Effector memory CD4-positive, alpha-beta T cell (primary cell): ENCODE data around the gene EHD4.

ENCODE experiments used
- DNase-seq, 3 donors: peaks; one replicate each; pipeline ENCODE4 v3.0.0-alpha.2; 2020
- H3K27ac ChIP-seq: 2 replicates; pipeline ENCODE4 v1.7.0; 2013; ENCODE audit warnings: mild to moderate bottlenecking, low read length, moderate library complexity; ENCODE audit not compliant: insufficient read depth, poor library complexity, severe bottlenecking
- H3K27me3 ChIP-seq: replicated peaks from 2 replicates; pipeline ENCODE4 v1.7.0; 2013; ENCODE audit warnings: mild to moderate bottlenecking, low read length; ENCODE audit not compliant: insufficient read depth, control insufficient read depth, poor library complexity, severe bottlenecking
- H3K36me3 ChIP-seq: 2 replicates; pipeline ENCODE4 v1.7.0; 2013; ENCODE audit warnings: mild to moderate bottlenecking, low read length, moderate library complexity; ENCODE audit not compliant: control insufficient read depth, insufficient read depth
- H3K4me1 ChIP-seq: 2 replicates; pipeline ENCODE4 v1.7.0; 2013; ENCODE audit warnings: low read length, mild to moderate bottlenecking; ENCODE audit not compliant: control insufficient read depth, insufficient read depth, poor library complexity, severe bottlenecking
- H3K4me3 ChIP-seq: 2 replicates; pipeline ENCODE4 v1.7.0; 2013; ENCODE audit warnings: low read length, low read depth, mild to moderate bottlenecking; ENCODE audit not compliant: insufficient read depth, poor library complexity, severe bottlenecking
- H3K9me3 ChIP-seq: 2 replicates; pipeline ENCODE4 v1.7.0; 2013; ENCODE audit warnings: mild to moderate bottlenecking, low read length, moderate library complexity; ENCODE audit not compliant: control insufficient read depth

EHD4 gene

DNA sequence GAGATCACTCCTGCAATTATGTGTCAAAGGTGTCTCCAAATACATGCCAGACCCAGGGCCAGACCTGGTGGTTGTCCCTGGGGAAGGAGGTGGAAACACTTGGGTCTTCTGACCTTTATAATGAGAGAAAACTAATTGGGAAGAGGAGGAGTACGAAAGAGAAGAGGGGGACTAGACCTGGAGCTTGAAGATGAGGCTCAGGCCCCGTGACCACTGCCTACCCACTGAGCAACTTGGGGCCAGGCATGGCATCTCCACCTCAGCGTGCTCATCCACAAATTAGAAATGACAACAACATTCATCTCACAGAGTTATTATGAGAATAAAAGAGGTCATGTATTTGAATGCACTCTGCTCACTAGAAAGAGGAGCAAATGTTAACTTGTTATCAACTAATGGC is 59.1 kb downstream of the EHD4 start:
- no peaks in the 10 kb centered on the region for H3K4me1 ChIP-seq
- DNase-seq, result no peak
- no peaks in the 10 kb centered on the region for H3K27me3 ChIP-seq
- H3K36me3 ChIP-seq, result peaks cover 44% of the 10 kb centered on the region
- no peak overlapping the region for H3K27ac ChIP-seq
- H3K9me3 ChIP-seq, result no peaks in the 10 kb centered on the region
- no peak overlapping the region for H3K4me3 ChIP-seq

DNA sequence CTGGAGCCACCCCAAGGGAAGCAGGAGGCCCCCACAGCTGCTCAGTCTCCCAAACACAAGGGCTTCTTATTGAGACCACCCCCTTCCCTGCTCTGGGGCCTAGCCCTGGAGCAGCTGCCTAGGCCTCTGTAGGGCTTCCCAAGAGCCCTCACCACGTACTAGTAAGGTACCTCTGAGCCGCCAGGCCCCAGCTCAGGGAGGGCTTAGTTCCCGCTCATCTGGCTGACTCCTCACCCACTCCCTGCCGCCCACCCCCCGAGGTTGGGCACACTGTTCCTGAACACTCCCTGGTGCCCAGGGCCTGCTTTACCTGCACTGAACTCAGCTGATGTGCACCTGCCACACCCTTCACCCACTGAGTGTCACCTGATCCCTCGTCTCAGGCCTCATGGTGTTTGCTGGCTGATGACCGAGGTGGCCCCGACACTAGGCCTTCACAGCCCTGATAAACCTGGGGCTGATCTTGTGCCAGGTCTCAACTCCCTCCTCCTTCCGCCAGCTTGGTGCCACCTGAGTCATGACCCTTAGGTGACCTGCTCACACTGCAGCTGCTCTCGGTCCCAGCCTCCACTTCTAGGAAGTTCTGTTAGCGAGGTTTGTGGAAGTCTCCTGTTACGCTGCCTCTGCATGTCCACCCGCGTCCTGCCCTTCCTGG is 60.5 kb downstream of the EHD4 start:
- H3K4me1 ChIP-seq, result no peaks in the 10 kb centered on the region
- H3K4me3 ChIP-seq, result no peak overlapping the region
- H3K9me3 ChIP-seq, result no peaks in the 10 kb centered on the region
- DNase-seq, result no peak
- H3K27me3 ChIP-seq, result no peaks in the 10 kb centered on the region
- no peak overlapping the region for H3K27ac ChIP-seq
- peaks cover 46% of the 10 kb centered on the region for H3K36me3 ChIP-seq

DNA sequence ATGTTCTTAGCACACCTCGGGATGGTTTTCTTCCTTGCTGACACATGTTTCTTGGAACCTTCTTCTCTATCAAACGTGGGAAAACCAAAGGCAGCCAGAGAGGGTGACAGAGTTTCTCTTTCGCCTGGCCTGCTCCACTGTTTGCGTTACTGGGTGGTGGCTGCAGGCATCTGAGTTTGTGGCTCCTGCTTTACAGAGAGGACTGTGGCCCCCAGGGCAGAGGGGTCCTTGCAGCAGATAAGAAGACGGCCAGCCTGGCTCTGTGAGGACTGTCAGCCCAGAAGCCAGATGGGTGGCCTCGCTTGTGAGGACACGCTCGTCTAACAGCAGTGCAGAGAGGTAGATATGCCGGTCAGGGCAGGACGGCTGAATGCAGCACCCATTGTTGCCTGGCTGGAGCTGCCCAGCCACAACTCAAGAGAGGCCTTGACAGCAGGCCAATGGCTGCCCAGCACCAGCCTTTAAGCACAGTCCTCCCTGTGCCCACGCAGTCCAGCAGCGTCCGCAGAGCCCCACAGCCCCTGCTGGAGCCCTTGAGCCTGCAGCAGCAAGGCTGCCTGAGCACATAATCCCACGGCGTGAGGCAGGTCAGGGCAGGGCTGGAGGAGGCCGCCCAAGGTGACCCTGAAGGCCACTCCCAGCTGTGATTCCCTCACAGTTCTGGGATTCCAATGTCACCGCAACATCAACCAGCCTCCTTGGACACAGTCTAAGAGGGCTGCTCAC is 63.5 kb downstream of the EHD4 start:
- H3K9me3 ChIP-seq, result no peaks in the 10 kb centered on the region
- H3K27me3 ChIP-seq, result no peaks in the 10 kb centered on the region
- no peak overlapping the region for H3K4me3 ChIP-seq
- H3K27ac ChIP-seq, result no peak overlapping the region
- no peak for DNase-seq
- H3K36me3 ChIP-seq, result peaks cover 46% of the 10 kb centered on the region
- H3K4me1 ChIP-seq, result no peaks in the 10 kb centered on the region

DNA sequence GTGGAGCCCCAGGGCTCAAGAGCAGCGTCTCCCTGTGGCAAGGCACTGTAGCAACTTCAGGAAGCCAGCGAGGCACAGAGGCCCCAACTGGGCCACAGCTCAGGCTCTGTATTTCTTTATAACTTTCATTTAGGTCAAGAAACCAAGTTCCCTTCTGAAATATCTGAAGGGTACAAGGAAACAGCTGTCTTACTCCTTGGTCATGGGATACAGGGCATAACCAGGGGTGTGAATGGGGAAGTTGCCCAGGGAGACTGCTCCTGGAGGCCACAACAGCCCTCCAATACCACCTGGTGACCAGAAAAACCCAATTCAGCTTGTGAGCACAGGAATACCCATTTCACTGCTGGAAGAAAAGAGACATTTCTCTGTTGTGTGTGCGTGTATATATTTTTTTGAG is 65.2 kb downstream of the EHD4 start:
- Histone ChIP-seq H3K36me3 (peaks cover 41% of the 10 kb centered on the region), H3K27ac (no peak overlapping the region), H3K27me3 (no peaks in the 10 kb centered on the region), H3K4me1 (no peaks in the 10 kb centered on the region), H3K4me3 (no peak overlapping the region), H3K9me3 (no peaks in the 10 kb centered on the region)
- DNase-seq, result no peak

DNA sequence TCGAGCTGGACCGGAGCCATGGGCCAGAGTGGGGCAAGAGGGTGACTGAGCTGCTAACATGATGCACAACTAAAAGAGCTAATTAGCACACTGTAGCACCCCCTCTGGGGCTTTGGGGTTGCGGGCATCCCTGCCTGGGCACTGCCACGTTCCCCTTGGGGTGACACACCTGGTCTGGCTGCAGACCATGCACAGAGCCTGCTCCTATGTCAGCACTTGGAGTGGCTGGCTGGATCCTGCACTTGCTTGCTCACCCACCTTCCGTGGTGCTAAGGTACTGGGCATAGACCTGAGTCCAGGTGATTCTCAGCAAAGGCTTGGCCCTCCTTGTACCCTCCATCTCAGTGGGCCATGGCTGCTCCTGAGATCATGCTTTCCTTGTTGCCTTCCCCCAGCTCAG is 65.7 kb downstream of the EHD4 start:
- Histone ChIP-seq H3K4me3 (no peak overlapping the region), H3K27ac (no peak overlapping the region), H3K4me1 (no peaks in the 10 kb centered on the region), H3K9me3 (no peaks in the 10 kb centered on the region), H3K27me3 (no peaks in the 10 kb centered on the region), H3K36me3 (peaks cover 36% of the 10 kb centered on the region)
- no peak for DNase-seq

DNA sequence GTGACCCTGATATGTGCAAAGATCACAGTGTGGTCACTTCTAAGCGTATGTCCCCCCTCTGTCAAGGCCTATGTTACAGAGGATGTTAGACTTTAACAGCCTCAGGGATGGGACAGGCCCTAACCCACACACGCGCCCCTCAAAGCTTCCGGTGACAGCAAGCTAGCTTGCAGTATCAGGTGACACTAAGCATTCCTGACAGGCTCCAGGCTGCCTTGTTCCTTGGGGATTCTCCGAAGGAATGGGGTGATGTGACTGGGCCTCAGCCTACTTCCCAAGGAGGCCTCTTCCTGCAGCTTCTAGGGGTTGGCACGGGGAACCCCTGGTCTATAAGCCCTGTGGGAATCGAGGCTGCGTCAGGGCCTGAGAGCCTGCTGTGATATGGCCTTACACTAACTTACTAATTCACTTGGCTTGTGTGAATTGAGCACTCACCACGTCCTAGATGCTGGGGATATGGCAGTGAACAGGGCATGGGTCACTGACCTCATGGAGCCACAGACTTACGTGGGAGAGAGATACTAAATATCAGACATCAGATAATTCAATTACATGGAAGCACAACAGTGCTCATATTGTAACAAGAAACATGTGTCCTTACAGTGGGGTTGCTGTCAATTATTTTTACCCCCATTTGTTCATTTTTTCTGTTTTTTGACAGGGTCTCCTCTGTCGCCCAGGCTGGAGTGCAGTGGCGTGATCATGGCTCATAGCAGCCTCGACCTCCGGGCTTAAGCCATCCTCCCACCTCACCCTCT is 67.1 kb downstream of the EHD4 start:
- H3K9me3 ChIP-seq, result no peaks in the 10 kb centered on the region
- no peak overlapping the region for H3K27ac ChIP-seq
- no peak for DNase-seq
- peaks cover 35% of the 10 kb centered on the region for H3K36me3 ChIP-seq
- H3K27me3 ChIP-seq, result no peaks in the 10 kb centered on the region
- H3K4me1 ChIP-seq, result no peaks in the 10 kb centered on the region
- H3K4me3 ChIP-seq, result no peak overlapping the region

DNA sequence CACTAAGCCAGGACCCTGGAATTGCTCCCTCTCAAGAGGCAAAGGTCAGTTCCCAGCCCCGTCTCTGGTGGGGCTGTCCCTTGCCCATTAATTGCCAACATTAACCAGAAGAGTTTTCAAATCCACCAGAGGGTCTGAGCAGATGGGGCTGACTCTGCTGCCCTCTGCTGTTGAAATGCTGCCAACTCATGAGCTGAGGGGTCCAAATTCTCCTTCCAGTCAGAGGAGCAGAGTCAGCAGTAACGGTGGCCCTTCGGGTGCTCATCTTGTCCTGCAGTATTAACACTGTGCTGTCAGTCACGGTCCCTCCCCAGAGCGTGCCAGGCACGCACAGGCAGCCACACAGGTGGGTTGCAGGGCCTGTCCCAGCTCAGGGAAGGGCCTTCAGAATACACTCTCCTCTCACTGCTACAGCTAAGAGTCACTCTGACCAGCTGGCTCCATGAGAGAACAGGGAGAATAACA is 67.8 kb downstream of the EHD4 start:
- Histone ChIP-seq H3K4me1 (no peaks in the 10 kb centered on the region), H3K27me3 (no peaks in the 10 kb centered on the region), H3K27ac (no peak overlapping the region), H3K4me3 (no peak overlapping the region), H3K9me3 (no peaks in the 10 kb centered on the region), H3K36me3 (peaks cover 35% of the 10 kb centered on the region)
- peak; percentile 49 to 53 (median 51) for DNase-seq

DNA sequence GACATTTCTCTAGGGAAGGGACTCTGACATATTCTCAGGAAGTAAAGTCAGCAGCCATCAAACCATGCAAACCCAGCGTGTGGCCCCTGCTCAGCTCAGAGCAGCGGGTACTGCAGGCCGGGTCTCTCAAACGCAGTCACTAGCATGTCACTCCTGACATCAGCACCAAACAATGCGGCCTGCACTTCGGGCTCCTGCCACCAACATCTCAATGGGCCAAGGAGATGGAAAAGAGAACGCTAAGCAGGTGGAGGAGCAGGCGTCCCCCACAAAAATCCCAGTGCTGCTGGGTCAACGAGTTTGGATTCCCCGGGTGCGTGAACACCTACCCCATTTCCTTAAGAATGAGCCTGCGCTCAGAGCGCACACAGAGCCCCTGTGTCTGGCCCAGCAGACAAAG is 68.6 kb downstream of the EHD4 start:
- peaks cover 35% of the 10 kb centered on the region for H3K36me3 ChIP-seq
- H3K4me1 ChIP-seq, result no peaks in the 10 kb centered on the region
- no peak for DNase-seq
- H3K27ac ChIP-seq, result no peak overlapping the region
- H3K9me3 ChIP-seq, result no peaks in the 10 kb centered on the region
- no peak overlapping the region for H3K4me3 ChIP-seq
- H3K27me3 ChIP-seq, result no peaks in the 10 kb centered on the region

DNA sequence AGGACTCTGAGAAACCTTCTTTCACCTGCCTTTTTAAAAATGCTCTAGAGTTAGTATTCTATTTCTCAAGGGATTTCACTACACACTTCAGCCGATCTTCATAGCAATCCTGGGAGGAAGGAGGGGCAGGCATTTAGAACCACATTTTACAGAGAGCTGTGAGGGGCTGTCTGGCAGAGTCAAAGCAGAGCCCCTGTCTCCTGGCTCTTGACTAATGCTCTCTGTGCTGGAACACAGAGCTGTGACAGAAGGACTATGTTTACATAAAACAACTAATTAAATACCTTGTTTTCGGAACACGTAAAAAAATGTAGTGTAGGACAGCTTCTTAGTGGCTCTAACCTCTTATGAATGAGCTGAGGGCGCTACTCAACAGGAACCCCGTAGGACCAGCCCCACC is 70.9 kb downstream of the EHD4 start:
- peaks cover 20% of the 10 kb centered on the region for H3K36me3 ChIP-seq
- H3K27ac ChIP-seq, result no peak overlapping the region

More for the DNA sequence above, 70.9 kb downstream of the EHD4 start:
- no peak for DNase-seq
- Histone ChIP-seq H3K4me3 (no peak overlapping the region), H3K4me1 (no peaks in the 10 kb centered on the region), H3K27me3 (no peaks in the 10 kb centered on the region), H3K9me3 (no peaks in the 10 kb centered on the region)
